ENCODE data around the gene CSTA. TPM values are rescaled to one million over a fixed set of nuclear protein-coding genes. Genes with fewer than 3 reads are reported as not detected.

The CSTA gene
- total and polyA plus RNA-seq, 3 donors from 2014 or later = 1.2 to 2.8 TPM; not detected in 1

DNA sequence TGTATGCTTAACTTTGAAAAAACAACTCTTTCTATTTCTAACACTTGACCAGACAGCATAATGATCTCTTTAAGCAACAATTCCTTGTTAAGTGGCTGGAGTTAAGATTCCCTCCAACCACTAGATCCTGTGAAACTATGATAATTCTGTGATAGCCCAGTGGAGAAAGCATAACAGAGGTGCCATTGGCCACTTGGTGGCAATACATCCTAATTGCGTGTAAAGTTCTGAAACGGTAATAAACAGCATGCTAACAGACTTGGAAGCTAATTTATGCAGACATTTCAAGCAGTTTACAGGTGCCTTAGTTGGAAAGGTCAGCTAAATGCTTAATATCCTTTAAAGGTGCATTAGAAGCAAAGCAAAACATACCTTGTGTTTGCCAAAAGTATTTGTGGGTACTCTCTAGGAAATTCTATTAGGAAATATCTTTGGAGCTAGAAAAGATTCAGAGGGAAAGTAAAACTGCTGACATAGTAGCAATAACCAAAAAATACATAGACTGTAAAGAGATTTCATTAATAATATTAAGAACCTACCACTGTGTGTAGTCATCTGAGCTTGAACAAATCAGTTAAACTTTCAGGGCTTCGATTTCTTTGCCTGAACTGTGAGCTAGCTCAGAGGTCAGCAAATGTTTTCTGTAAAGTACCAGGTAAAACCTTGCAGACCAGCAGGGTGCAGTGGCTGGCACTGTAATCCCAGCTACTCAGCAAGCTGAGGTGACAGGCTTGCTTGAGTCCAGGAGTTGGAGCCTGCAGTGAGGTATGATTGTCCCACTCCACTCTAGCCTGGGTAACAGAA lies 19.0 kb upstream of the CSTA start:
- WGBS, 2 donors = 40 to 44% methylated on average over 3 of the region's 3 CpGs
- H3K9me3 ChIP-seq = no peaks in the 10 kb centered on the region
- H3K27ac ChIP-seq = no peak overlapping the region
- DNase-seq = no peak
- TF ChIP-seq, protein P1, sequence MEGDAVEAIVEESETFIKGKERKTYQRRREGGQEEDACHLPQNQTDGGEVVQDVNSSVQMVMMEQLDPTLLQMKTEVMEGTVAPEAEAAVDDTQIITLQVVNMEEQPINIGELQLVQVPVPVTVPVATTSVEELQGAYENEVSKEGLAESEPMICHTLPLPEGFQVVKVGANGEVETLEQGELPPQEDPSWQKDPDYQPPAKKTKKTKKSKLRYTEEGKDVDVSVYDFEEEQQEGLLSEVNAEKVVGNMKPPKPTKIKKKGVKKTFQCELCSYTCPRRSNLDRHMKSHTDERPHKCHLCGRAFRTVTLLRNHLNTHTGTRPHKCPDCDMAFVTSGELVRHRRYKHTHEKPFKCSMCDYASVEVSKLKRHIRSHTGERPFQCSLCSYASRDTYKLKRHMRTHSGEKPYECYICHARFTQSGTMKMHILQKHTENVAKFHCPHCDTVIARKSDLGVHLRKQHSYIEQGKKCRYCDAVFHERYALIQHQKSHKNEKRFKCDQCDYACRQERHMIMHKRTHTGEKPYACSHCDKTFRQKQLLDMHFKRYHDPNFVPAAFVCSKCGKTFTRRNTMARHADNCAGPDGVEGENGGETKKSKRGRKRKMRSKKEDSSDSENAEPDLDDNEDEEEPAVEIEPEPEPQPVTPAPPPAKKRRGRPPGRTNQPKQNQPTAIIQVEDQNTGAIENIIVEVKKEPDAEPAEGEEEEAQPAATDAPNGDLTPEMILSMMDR (IDR thresholded peaks at IDR 0.05) = no peak
- no peak for TF ChIP-seq POLR2A (IDR thresholded peaks at IDR 0.05)
- intact Hi-C loops (cut with DNase I; ENCODE audit: low total_unique reads) = no loop called here
- no peaks in the 10 kb centered on the region for H3K36me3 ChIP-seq (ENCODE audit: low read depth, missing control alignments)
- H3K27me3 ChIP-seq = no peaks in the 10 kb centered on the region
- H3K4me3 ChIP-seq = no peak overlapping the region
- no peaks in the 10 kb centered on the region for H3K4me1 ChIP-seq

DNA sequence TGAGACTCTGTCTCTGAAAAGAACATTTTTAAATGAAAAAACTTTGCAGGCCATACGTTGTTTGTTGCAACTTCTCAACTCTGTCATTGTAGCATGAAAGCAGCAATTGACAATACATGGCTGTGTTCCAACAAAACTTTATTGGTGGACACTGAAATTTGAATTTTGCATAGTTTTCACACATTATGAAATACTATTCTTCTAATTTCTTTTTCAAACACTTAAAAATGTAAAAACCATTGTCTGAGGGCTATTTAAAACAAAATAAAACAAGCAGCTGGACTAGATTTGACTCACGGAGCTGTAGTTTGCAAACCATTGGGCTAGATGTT lies 18.5 kb upstream of the CSTA start:
- no peak overlapping the region for H3K27ac ChIP-seq

DNA sequence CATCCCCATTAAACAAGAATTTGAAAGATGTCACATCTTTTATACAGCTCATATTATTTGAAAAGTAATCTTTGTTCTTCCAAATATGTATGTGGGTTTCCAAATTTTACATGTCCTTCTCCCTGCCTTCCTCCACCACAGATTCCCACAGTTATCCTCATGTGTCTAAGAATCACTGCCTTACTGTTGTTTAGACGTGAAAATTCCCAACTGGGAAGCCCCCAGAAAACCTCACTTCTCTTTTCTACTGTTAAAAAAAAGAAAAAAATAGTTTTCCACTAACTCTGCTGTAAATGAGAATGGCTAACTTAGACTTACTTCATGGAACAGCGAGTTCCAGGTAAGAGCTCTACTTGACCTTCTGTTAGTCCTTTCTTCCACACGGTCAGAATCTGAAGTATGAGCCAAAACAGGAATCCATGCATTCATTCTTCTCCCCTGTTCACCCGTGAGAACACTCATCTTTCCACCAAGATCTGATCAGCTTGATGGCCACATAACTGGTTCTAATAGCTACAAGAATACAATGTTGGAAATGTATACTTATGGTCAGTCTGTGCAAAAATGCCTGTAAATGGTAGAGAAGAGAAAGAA lies 17.9 kb upstream of the CSTA start:
- TF ChIP-seq POLR2A (IDR thresholded peaks at IDR 0.05) = no peak
- TF ChIP-seq, protein P1 (IDR thresholded peaks at IDR 0.05) = no peak
- intact Hi-C loops (cut with DNase I; ENCODE audit: low total_unique reads) = no loop called here

More for the DNA sequence above, 18.5 kb upstream of the CSTA start:
- intact Hi-C loops (cut with DNase I; ENCODE audit: low total_unique reads) = no loop called here
- Histone ChIP-seq H3K4me1 (no peaks in the 10 kb centered on the region), H3K9me3 (no peaks in the 10 kb centered on the region), H3K27me3 (no peaks in the 10 kb centered on the region), H3K36me3 (ENCODE audit: low read depth, missing control alignments) (no peaks in the 10 kb centered on the region), H3K4me3 (no peak overlapping the region)
- DNase-seq = no peak
- TF ChIP-seq, protein P1 (IDR thresholded peaks at IDR 0.05) = no peak
- TF ChIP-seq POLR2A (IDR thresholded peaks at IDR 0.05) = no peak
- 61 to 65% methylated on average over 2 of the region's 2 CpGs for WGBS, 2 donors

GRCh38 chr3:122307976-122308375 lies 17.1 kb upstream of the CSTA start:
- Histone ChIP-seq H3K4me1 (no peaks in the 10 kb centered on the region), H3K27me3 (no peaks in the 10 kb centered on the region), H3K27ac (no peak overlapping the region), H3K4me3 (no peak overlapping the region), H3K9me3 (no peaks in the 10 kb centered on the region), H3K36me3 (ENCODE audit: low read depth, missing control alignments) (no peaks in the 10 kb centered on the region)
- no peak for TF ChIP-seq POLR2A (IDR thresholded peaks at IDR 0.05)
- TF ChIP-seq, protein P1 (IDR thresholded peaks at IDR 0.05) = no peak
- DNase-seq = no peak
- intact Hi-C loops (cut with DNase I; ENCODE audit: low total_unique reads) = no loop called here

More for the DNA sequence above, 17.9 kb upstream of the CSTA start:
- WGBS, 2 donors = 79 to 80% methylated on average over 4 of the region's 4 CpGs
- Histone ChIP-seq H3K4me1 (no peaks in the 10 kb centered on the region), H3K36me3 (ENCODE audit: low read depth, missing control alignments) (no peaks in the 10 kb centered on the region), H3K9me3 (no peaks in the 10 kb centered on the region), H3K4me3 (no peak overlapping the region), H3K27me3 (no peaks in the 10 kb centered on the region), H3K27ac (no peak overlapping the region)
- no peak for DNase-seq

Measured in testis (tissue), 3 donors.